ENCODE measurements around the gene KRTAP10-4. TPM values are rescaled to one million over a fixed set of nuclear protein-coding genes. Genes with fewer than 3 reads are reported as not detected.
"Not testable (repeated sequence)": the region's sequence is repeated elsewhere in the genome, so short reads cannot be mapped to it uniquely, and the experiment has no call there.

The KRTAP10-4 gene
- not detected in 3 replicates for total RNA-seq
- long read RNA-seq = 0 reads

GRCh38 chr21:44573630-44574456 is at the start of gene KRTAP10-4:
Gene KRTAP10-4, plus strand, starts transcription at chr21:44573729. Its CDS starts 30 bp downstream, at chr21:44573759.
- H3K4me3 Mint-ChIP-seq (ENCODE audit: unreplicated experiment); H3K4me1 Mint-ChIP-seq (ENCODE audit: low read depth); H3K36me3 Mint-ChIP-seq (ENCODE audit: low read depth): not testable (repeated sequence)
- H3K27me3 Mint-ChIP-seq (ENCODE audit: low read depth) = peaks cover 15% of the 10 kb centered on the region
- peaks cover 33% of the 10 kb centered on the region for H3K9me3 Mint-ChIP-seq (ENCODE audit: low read depth)
- H3K27ac Mint-ChIP-seq (ENCODE audit: unreplicated experiment) = peak within 1 kb of the TSS; percentile 55
- peak; percentile 77 for DNase-seq (ENCODE audit: low spot score)

- Mint-ChIP-seq H3K4me1 (ENCODE audit: low read depth) (peaks cover 7% of the 10 kb centered on the region), H3K27me3 (ENCODE audit: low read depth) (peaks cover 4% of the 10 kb centered on the region), H3K9me3 (ENCODE audit: low read depth) (no peaks in the 10 kb centered on the region), H3K27ac (ENCODE audit: unreplicated experiment) (no peak overlapping the region), H3K36me3 (ENCODE audit: low read depth) (no peaks in the 10 kb centered on the region), H3K4me3 (ENCODE audit: unreplicated experiment) (no peak overlapping the region)
- no peak for TF ChIP-seq CTCF (IDR thresholded peaks at IDR 0.05)
- no peak for DNase-seq (ENCODE audit: low spot score)
Observed at GRCh38 chr21:44524414-44525371, 48.8 kb upstream of the KRTAP10-4 start.

- H3K4me1 Mint-ChIP-seq (ENCODE audit: low read depth) = peaks cover 5% of the 10 kb centered on the region
- TF ChIP-seq CTCF (IDR thresholded peaks at IDR 0.05) = no peak
- no peaks in the 10 kb centered on the region for H3K36me3 Mint-ChIP-seq (ENCODE audit: low read depth)
- peaks cover 9% of the 10 kb centered on the region for H3K27me3 Mint-ChIP-seq (ENCODE audit: low read depth)
- no peaks in the 10 kb centered on the region for H3K9me3 Mint-ChIP-seq (ENCODE audit: low read depth)
- no peak overlapping the region for H3K4me3 Mint-ChIP-seq (ENCODE audit: unreplicated experiment)
- DNase-seq (ENCODE audit: low spot score) = peak; percentile 74
- H3K27ac Mint-ChIP-seq (ENCODE audit: unreplicated experiment) = no peak overlapping the region
Observed at GRCh38 chr21:44525391-44526095, 48.0 kb upstream of the KRTAP10-4 start.

GRCh38 chr21:44526096-44526997 is 47.2 kb upstream of the KRTAP10-4 start:
- Mint-ChIP-seq H3K4me1 (ENCODE audit: low read depth) (no peaks in the 10 kb centered on the region), H3K27me3 (ENCODE audit: low read depth) (peaks cover 9% of the 10 kb centered on the region), H3K4me3 (ENCODE audit: unreplicated experiment) (no peak overlapping the region), H3K27ac (ENCODE audit: unreplicated experiment) (no peak overlapping the region), H3K9me3 (ENCODE audit: low read depth) (no peaks in the 10 kb centered on the region), H3K36me3 (ENCODE audit: low read depth) (no peaks in the 10 kb centered on the region)
- no peak for TF ChIP-seq CTCF (IDR thresholded peaks at IDR 0.05)
- DNase-seq (ENCODE audit: low spot score) = peak; percentile 65

All from chondrocyte (in vitro differentiated cells).